Stimulated activated naive B cell treated with anti-CD40 and anti-IgM and Interleukin-4, amounts not matched to agents 10 μg/mL and 1 μg/mL and 100 μg/mL, for 72 hours (primary cell): ENCODE results near the gene HOXD8.

ENCODE experiments used
- ATAC-seq, 2 donors: fragments of 150-1000 bp; cut with Tn5 transposase; replicated peaks; 2 replicates each; pipeline ENCODE4 v1.10.0; 2021; ENCODE audit warnings: moderate library complexity in 1 of 2
- DNase-seq: peaks from one replicate; pipeline ENCODE4 v3.0.0; 2021
- H3K27ac Mint-ChIP-seq: one replicate; pipeline ENCODE4 v1.8.0; 2022; ENCODE audit warnings: mild to moderate bottlenecking, mixed read lengths
- H3K27me3 Mint-ChIP-seq, 2 donors: one replicate each; pipeline ENCODE4 v1.8.0; 2022; ENCODE audit warnings: mixed read lengths in 2 of 2
- H3K36me3 Mint-ChIP-seq, 2 donors: one replicate each; pipeline ENCODE4 v1.8.0; 2022; ENCODE audit warnings: mixed read lengths in 2 of 2, mild to moderate bottlenecking in 1 of 2
- H3K4me1 Mint-ChIP-seq, 2 donors: one replicate each; pipeline ENCODE4 v1.8.0; 2022; ENCODE audit warnings: mixed read lengths in 2 of 2, mild to moderate bottlenecking in 1 of 2
- H3K4me3 Mint-ChIP-seq, 2 donors: one replicate each; pipeline ENCODE4 v1.8.0; 2022; ENCODE audit warnings: mild to moderate bottlenecking in 2 of 2, mixed read lengths in 2 of 2, moderate library complexity in 1 of 2
- H3K9me3 Mint-ChIP-seq, 2 donors: one replicate each; pipeline ENCODE4 v1.8.0; 2022; ENCODE audit warnings: mixed read lengths in 2 of 2, mild to moderate bottlenecking in 1 of 2

Gene HOXD8

GRCh38 chr2:176160986-176161824, 31.7 kb downstream of the HOXD8 start:
- Mint-ChIP-seq H3K27me3 (peaks cover 68 to 91% of the 10 kb centered on the region in 2 donors), H3K36me3 (peaks cover 0 to 12% of the 10 kb centered on the region in 2 donors), H3K4me1 (peaks cover 6 to 9% of the 10 kb centered on the region in 2 donors), H3K9me3 (peaks cover 7 to 10% of the 10 kb centered on the region in 2 donors), H3K4me3 (no peak overlapping the region), H3K27ac (peak overlapping the region; percentile 71)
- DNase-seq: no peak
- ATAC-seq: no peak

GRCh38 chr2:176161825-176162626, 32.5 kb downstream of the HOXD8 start:
- H3K4me3 Mint-ChIP-seq: no peak overlapping the region
- H3K27me3 Mint-ChIP-seq: peaks cover 70 to 91% of the 10 kb centered on the region in 2 donors
- ATAC-seq (no peak), DNase-seq (no peak)
- peaks cover 0 to 12% of the 10 kb centered on the region in 2 donors for H3K36me3 Mint-ChIP-seq
- H3K4me1 Mint-ChIP-seq: peaks cover 6 to 9% of the 10 kb centered on the region in 2 donors
- H3K27ac Mint-ChIP-seq: peak overlapping the region; percentile 22
- peaks cover 7 to 10% of the 10 kb centered on the region in 2 donors for H3K9me3 Mint-ChIP-seq

- Mint-ChIP-seq H3K9me3 (peaks cover 6 to 7% of the 10 kb centered on the region in 2 donors), H3K27me3 (peaks cover 71 to 92% of the 10 kb centered on the region in 2 donors), H3K27ac (no peak overlapping the region), H3K36me3 (peaks cover 0 to 8% of the 10 kb centered on the region in 2 donors), H3K4me3 (no peak overlapping the region), H3K4me1 (peaks cover 0 to 6% of the 10 kb centered on the region in 2 donors)
- ATAC-seq (no peak), DNase-seq (no peak)
Measured at GRCh38 chr2:176162911-176163671, 33.6 kb downstream of the HOXD8 start.

- no peak overlapping the region for H3K4me3 Mint-ChIP-seq
- DNase-seq (no peak), ATAC-seq (no peak)
- H3K9me3 Mint-ChIP-seq: peaks cover 6 to 7% of the 10 kb centered on the region in 2 donors
- H3K27me3 Mint-ChIP-seq: peaks cover 66 to 86% of the 10 kb centered on the region in 2 donors
- peak overlapping the region; percentile 60 for H3K27ac Mint-ChIP-seq
- H3K36me3 Mint-ChIP-seq: peaks cover 0 to 8% of the 10 kb centered on the region in 2 donors
- H3K4me1 Mint-ChIP-seq: peaks cover 0 to 4% of the 10 kb centered on the region in 2 donors
Measured at GRCh38 chr2:176163672-176164056, 34.2 kb downstream of the HOXD8 start.

GRCh38 chr2:176164201-176164600, 34.7 kb downstream of the HOXD8 start:
- peaks cover 67 to 89% of the 10 kb centered on the region in 2 donors for H3K27me3 Mint-ChIP-seq
- peaks cover 0 to 8% of the 10 kb centered on the region in 2 donors for H3K36me3 Mint-ChIP-seq
- DNase-seq (no peak), ATAC-seq (no peak)
- peak overlapping the region; percentile 60 for H3K27ac Mint-ChIP-seq
- H3K9me3 Mint-ChIP-seq: peaks cover 6 to 7% of the 10 kb centered on the region in 2 donors
- no peak overlapping the region for H3K4me3 Mint-ChIP-seq
- peaks cover 0 to 4% of the 10 kb centered on the region in 2 donors for H3K4me1 Mint-ChIP-seq

GRCh38 chr2:176164611-176165369, 35.3 kb downstream of the HOXD8 start:
- Mint-ChIP-seq H3K4me3 (no peak overlapping the region), H3K4me1 (peaks cover 0 to 4% of the 10 kb centered on the region in 2 donors), H3K9me3 (peaks cover 6 to 7% of the 10 kb centered on the region in 2 donors), H3K27me3 (peaks cover 73 to 89% of the 10 kb centered on the region in 2 donors), H3K27ac (peak overlapping the region; percentile 20), H3K36me3 (peaks cover 0 to 8% of the 10 kb centered on the region in 2 donors)
- DNase-seq: no peak
- ATAC-seq: no peak

- H3K4me3 Mint-ChIP-seq: no peak overlapping the region
- peaks cover 0 to 8% of the 10 kb centered on the region in 2 donors for H3K36me3 Mint-ChIP-seq
- H3K27me3 Mint-ChIP-seq: peaks cover 77 to 89% of the 10 kb centered on the region in 2 donors
- H3K9me3 Mint-ChIP-seq: peaks cover 6 to 7% of the 10 kb centered on the region in 2 donors
- H3K4me1 Mint-ChIP-seq: peaks cover 0 to 4% of the 10 kb centered on the region in 2 donors
- DNase-seq: no peak
- ATAC-seq: no peak
- no peak overlapping the region for H3K27ac Mint-ChIP-seq
Measured at GRCh38 chr2:176165370-176166050, 36.0 kb downstream of the HOXD8 start.

- H3K4me1 Mint-ChIP-seq: peaks cover 0 to 2% of the 10 kb centered on the region in 2 donors
- no peak overlapping the region for H3K27ac Mint-ChIP-seq
- DNase-seq: no peak
- H3K9me3 Mint-ChIP-seq: peaks cover 3 to 7% of the 10 kb centered on the region in 2 donors
- H3K27me3 Mint-ChIP-seq: peaks cover 74 to 89% of the 10 kb centered on the region in 2 donors
- peaks cover 0 to 8% of the 10 kb centered on the region in 2 donors for H3K36me3 Mint-ChIP-seq
- H3K4me3 Mint-ChIP-seq: no peak overlapping the region
- ATAC-seq: no peak
Measured at GRCh38 chr2:176166272-176166671, 36.8 kb downstream of the HOXD8 start.

GRCh38 chr2:176167398-176167797, 37.9 kb downstream of the HOXD8 start:
- ATAC-seq (no peak), DNase-seq (no peak)
- Mint-ChIP-seq H3K27me3 (peaks cover 71 to 89% of the 10 kb centered on the region in 2 donors), H3K36me3 (peaks cover 0 to 13% of the 10 kb centered on the region in 2 donors), H3K9me3 (peaks cover 3 to 8% of the 10 kb centered on the region in 2 donors), H3K27ac (no peak overlapping the region), H3K4me1 (peaks cover 6% of the 10 kb centered on the region in 2 donors), H3K4me3 (no peak overlapping the region)

- H3K27ac Mint-ChIP-seq: no peak overlapping the region
Measured at GRCh38 chr2:176169181-176169580, 39.7 kb downstream of the HOXD8 start.

GRCh38 chr2:176169711-176170110, 40.2 kb downstream of the HOXD8 start:
- no peak overlapping the region for H3K27ac Mint-ChIP-seq
- peaks cover 0 to 9% of the 10 kb centered on the region in 2 donors for H3K36me3 Mint-ChIP-seq
- peaks cover 4 to 7% of the 10 kb centered on the region in 2 donors for H3K4me1 Mint-ChIP-seq
- peaks cover 0 to 1% of the 10 kb centered on the region in 2 donors for H3K9me3 Mint-ChIP-seq
- no peak overlapping the region for H3K4me3 Mint-ChIP-seq
- no peak for DNase-seq
- no peak for ATAC-seq
- H3K27me3 Mint-ChIP-seq: peaks cover 66 to 77% of the 10 kb centered on the region in 2 donors

More at GRCh38 chr2:176169181-176169580, 39.7 kb downstream of the HOXD8 start:
- H3K9me3 Mint-ChIP-seq: peaks cover 2% of the 10 kb centered on the region in 2 donors
- no peak for DNase-seq
- no peak for ATAC-seq
- peaks cover 69 to 82% of the 10 kb centered on the region in 2 donors for H3K27me3 Mint-ChIP-seq
- peaks cover 4 to 6% of the 10 kb centered on the region in 2 donors for H3K4me1 Mint-ChIP-seq
- H3K36me3 Mint-ChIP-seq: peaks cover 0 to 11% of the 10 kb centered on the region in 2 donors
- H3K4me3 Mint-ChIP-seq: no peak overlapping the region

GRCh38 chr2:176170602-176171305, 41.2 kb downstream of the HOXD8 start:
- Mint-ChIP-seq H3K27ac (no peak overlapping the region), H3K9me3 (peaks cover 0 to 1% of the 10 kb centered on the region in 2 donors), H3K4me1 (peaks cover 6 to 14% of the 10 kb centered on the region in 2 donors), H3K36me3 (peaks cover 0 to 9% of the 10 kb centered on the region in 2 donors), H3K4me3 (no peak overlapping the region), H3K27me3 (peaks cover 71 to 77% of the 10 kb centered on the region in 2 donors)
- DNase-seq (no peak), ATAC-seq (no peak)
